GM21360 (cell line): ENCODE measurements around the gene KCTD16.

Experiments used
- ATAC-seq: cut with Tn5 transposase; IDR thresholded peaks from one replicate; pipeline ENCODE4 v1.9.1; 2021; ENCODE audit warnings: mild to moderate bottlenecking, moderate library complexity; ENCODE audit not compliant: unreplicated experiment

Gene KCTD16

GRCh38 chr5:144170276-144171024, at the start of gene KCTD16, which contains the start of gene YIPF5:
Gene KCTD16, plus strand, starts transcription at chr5:144170873.
Gene YIPF5, minus strand, starts transcription at chr5:144170659. Its CDS starts 704 bp downstream, at chr5:144169955.
- peak; percentile 100 for ATAC-seq

GRCh38 chr5:144121577-144121976, 49.1 kb upstream of the KCTD16 start:
- no peak for ATAC-seq

- no peak for ATAC-seq
Observed at GRCh38 chr5:144122081-144122480, 48.6 kb upstream of the KCTD16 start.

GRCh38 chr5:144122641-144123040, 48.0 kb upstream of the KCTD16 start:
- no peak for ATAC-seq

- no peak for ATAC-seq
Observed at GRCh38 chr5:144125163-144125726, 45.4 kb upstream of the KCTD16 start.

GRCh38 chr5:144126707-144127106, 44.0 kb upstream of the KCTD16 start:
- no peak for ATAC-seq

GRCh38 chr5:144128844-144129243, 41.8 kb upstream of the KCTD16 start:
- no peak for ATAC-seq

- no peak for ATAC-seq
Observed at GRCh38 chr5:144130306-144130705, 40.4 kb upstream of the KCTD16 start.

- ATAC-seq = no peak
Observed at GRCh38 chr5:144131261-144131660, 39.4 kb upstream of the KCTD16 start.

- no peak for ATAC-seq
Observed at GRCh38 chr5:144133050-144133633, 37.5 kb upstream of the KCTD16 start.

GRCh38 chr5:144134194-144134826, 36.4 kb upstream of the KCTD16 start:
- no peak for ATAC-seq

GRCh38 chr5:144135113-144135762, 35.4 kb upstream of the KCTD16 start:
- ATAC-seq = no peak

GRCh38 chr5:144139586-144139985, 31.1 kb upstream of the KCTD16 start:
- ATAC-seq = no peak

GRCh38 chr5:144141585-144141984, 29.1 kb upstream of the KCTD16 start:
- peak; percentile 7 for ATAC-seq

GRCh38 chr5:144142139-144142823, 28.4 kb upstream of the KCTD16 start:
- peak; percentile 98 for ATAC-seq

- ATAC-seq = no peak
Observed at GRCh38 chr5:144142824-144143162, 27.9 kb upstream of the KCTD16 start.

GRCh38 chr5:144143625-144144024, 27.0 kb upstream of the KCTD16 start:
- ATAC-seq = no peak

GRCh38 chr5:144144956-144145751, 25.5 kb upstream of the KCTD16 start:
- no peak for ATAC-seq

GRCh38 chr5:144151026-144151425, 19.6 kb upstream of the KCTD16 start:
- ATAC-seq = no peak

- ATAC-seq = no peak
Observed at GRCh38 chr5:144156767-144157171, 13.9 kb upstream of the KCTD16 start.
